Globus pallidus (tissue), 1 donor: Measurements from ENCODE around the gene SLC7A5.
"Not testable (repeated sequence)": the region's sequence is repeated elsewhere in the genome, so short reads cannot be mapped to it uniquely, and the experiment has no call there.

Experiments
- DNase-seq: peaks from one replicate; pipeline ENCODE4 v3.0.0-alpha.2; 2015; ENCODE audit warnings: low spot score

SLC7A5 gene

DNA sequence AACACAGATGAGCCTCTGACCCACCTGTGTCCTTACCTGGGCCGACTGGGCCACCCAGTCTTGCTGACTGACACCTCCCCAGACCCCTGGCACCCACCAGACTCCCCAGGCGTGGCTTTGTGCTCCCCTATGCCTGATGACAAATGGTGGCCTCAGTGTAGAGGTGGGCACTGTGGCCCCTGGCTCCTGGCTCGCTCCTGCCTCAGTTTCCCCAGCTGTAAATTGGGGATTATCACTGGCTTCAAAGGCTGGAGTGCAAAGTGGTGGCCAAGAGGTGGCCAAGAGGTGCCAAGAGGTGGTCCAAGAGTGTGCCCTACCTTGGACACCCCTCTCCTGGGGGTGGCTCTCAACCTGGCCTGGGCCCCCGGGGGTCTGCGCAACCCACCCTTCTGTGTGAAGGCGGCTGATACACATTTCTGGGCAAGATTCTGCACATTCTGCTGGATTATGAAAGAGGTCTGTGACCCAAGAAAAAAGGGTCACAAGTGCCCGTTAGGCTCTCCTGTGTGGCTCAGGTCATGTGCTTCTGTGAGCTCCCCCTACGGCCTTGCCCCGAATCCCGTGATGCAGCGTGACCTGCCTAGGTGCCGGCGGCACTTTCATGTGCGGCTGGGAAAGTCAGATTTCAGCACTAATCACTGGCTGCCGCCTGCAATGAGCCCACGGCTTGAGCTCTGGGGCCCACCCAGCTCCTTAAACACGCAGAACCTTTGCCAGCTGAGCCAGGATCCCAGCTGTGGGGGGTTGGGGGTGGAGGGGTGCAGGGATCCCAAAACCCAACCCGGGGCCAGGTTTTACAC, 7.8 kb downstream of the SLC7A5 start:
- DNase-seq: not testable (repeated sequence)

DNA sequence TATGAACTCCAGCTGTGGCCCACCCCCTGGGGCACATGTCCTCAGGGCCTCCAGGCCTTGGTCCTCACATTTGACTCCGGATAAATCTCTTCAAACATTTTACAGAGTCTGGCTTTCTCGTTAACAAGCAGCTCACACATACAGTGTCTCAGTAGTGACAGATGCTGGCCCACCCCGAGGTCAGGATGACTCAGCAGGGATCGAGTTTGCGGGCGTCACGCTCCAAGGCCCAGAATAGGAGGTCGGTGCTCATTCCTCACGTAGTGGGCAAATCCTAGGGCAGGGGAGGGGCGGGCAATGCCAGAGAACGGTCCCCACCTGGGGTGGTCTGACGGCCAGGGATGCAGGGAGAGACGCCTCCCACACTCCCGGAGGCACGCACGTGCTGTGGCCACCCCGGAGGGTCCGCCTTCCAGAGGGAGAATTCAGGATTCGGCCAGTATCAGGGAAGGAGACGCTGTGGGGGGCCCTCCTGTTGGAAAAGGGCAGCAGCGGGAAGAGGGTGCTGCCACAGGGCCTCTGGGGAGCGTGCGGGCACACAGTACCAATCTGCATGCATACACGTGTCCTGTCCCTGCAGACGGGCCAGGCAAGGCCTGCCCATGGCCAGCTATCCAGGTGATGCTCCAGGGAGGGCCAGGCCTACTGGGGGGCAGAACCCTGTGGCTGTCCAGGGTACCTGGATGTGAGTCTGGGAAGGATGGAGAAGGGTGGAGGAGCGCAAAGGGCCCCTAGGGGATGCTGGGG, 8.6 kb downstream of the SLC7A5 start:
- DNase-seq: no peak

GRCh38 chr16:87858151-87858993, 10.9 kb downstream of the SLC7A5 start:
- peak; percentile 58 for DNase-seq

GRCh38 chr16:87856791-87857228, 12.5 kb downstream of the SLC7A5 start:
- no peak for DNase-seq

GRCh38 chr16:87855852-87856715, 13.2 kb downstream of the SLC7A5 start:
- peak; percentile 48 for DNase-seq

DNA sequence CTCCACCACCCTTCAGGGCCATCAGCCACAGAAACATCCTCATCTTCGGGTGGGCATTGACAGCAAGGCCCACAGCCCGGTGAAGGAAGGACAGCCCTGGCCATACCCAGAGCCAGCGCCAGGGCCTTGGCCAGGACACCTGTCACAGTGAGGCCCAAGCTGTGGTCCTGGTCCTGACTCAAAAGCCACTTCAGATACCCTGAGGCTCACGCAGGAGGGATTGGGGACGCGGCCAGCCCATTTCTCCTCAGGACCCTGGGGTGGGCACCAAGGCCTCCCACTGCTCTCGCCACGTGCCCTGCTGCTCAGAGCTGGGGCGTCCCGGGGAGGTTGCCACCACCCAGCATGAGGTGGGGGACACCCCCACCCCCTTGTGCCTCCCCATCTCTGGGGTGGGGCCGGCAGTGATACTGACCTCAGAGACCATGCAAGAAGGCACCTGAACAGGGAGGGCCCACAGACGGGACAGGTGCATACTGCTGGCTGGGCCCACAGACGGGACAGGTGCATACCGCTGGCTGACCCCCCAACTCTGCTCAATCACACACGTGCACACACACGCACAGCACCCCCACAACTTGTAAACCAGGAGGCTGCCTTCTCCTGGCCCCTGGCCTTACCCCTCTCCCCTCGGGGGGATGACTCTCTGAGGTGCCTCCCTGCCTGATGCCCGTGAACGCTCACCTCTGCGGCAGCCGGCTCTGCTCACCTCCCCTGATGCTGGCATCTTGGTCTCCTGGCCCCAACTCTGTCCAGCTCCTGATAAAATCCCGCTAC, 14.2 kb downstream of the SLC7A5 start:
- DNase-seq: no peak

DNA sequence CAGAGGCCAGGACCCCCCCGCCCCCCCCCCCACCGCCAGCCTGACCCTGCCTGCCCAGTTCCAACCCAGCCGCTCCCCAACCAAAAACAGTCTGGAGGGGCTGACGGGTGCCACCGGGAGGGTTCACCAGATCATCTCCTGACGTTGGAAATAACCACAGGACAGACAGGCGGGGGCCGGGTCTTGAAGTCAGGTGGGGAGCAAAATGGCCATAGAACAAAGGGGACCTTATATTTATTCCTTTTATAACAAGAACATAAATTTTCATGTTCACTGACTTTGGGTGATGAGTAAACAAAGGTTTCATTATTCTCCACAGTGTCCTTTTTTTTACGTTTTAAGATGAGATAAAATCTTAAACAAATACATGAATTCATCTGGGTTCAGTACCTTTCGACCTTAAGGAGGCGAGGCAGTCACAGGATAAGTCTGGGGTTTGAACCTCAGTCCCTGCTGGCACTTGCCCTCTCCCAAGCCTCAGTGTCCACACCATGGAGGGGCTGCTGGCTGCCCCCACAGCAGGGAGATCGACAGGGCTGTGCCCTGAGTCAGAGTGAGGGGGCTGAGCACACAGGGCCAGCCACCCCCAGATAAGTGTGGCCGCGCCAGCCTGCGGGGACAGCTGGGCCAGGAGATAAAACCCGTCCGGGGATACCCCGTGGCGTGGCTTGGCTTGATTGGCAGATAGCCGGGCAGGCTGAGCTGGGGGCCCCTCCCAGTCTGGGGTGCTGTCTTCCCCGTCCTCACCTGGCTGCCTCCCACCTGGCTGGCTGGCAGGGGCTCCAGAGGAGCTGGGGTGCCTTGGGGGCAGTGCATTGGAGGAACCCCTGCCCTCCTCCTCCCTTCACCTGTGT, 15.0 kb downstream of the SLC7A5 start:
- no peak for DNase-seq

- DNase-seq: peak; percentile 83
Observed at GRCh38 chr16:87853411-87854052, 15.8 kb downstream of the SLC7A5 start.

- no peak for DNase-seq
Observed at GRCh38 chr16:87851601-87852000, 17.7 kb downstream of the SLC7A5 start.

DNA sequence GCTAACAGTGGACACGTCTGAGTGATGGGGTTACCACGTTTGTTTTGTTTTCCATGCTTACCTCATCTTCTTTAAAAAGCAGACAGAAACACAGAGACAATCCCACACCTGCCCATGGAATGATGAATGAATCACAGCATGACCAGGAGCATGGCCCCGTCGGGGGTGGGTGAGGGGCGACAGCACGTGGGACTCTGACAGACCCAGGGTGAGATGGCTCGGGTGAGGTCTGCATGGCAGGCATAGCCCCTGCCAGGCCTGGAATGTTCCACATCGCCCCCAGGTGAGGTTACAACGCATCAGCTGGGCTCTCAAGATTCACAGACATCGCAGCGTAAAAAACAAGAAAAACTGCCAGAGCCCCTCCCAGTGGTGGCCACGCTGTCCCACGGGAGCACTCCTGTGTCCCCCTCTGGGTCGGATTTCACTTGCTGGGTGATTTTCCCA, 18.1 kb downstream of the SLC7A5 start:
- no peak for DNase-seq

DNA sequence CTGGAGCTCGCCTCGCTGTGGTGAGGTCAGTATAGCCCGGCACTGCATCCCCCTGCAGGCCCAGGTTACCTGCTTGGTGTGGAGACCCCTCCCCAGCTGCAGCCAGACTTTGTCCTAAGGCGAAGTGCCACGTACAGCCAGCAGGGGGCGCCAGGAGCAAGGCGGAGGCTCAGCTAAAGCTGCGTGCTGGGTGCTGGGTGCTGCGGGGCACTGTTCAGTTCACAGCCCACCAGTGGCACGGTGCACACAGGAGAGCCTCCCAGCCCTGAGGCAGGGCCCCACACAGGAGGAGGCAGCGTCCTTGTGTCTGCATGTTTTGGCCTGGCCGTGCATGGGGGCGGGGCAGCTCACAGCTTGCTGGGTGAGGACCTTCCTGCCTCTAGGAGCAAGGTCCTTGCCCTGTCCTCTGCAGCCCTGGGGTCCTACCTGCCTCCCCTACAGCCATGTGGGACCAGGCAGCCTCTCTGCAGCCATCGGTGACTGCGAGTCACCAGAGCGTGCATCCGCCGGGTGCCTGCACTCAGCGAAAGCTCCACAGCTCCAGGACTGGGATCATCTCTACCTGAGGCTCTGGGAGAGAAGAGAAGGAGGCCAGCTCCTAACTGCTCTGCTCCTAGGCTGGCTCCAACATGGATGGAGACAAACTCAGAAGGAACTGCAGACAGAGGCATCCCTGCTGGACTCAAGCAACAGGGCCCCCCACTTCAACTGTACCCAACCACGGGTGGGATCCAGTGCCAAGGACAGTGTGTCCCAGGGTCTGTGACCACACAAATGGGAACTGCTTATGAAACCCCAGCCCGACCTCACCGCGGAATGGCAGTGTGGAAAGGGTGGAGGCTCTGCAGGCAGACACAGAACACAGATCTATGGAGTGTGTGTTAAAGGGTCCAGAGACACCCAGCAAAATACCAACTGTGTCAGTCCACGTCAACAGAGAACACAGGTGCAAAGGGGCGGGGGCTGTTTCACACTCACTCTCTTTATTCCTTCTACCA, 19.0 kb downstream of the SLC7A5 start:
- no peak for DNase-seq

GRCh38 chr16:87849419-87850008, 19.8 kb downstream of the SLC7A5 start:
- no peak for DNase-seq

- no peak for DNase-seq
Observed at GRCh38 chr16:87848676-87849345, 20.5 kb downstream of the SLC7A5 start.

GRCh38 chr16:87847785-87848675, 21.3 kb downstream of the SLC7A5 start:
- peak; percentile 86 for DNase-seq

DNA sequence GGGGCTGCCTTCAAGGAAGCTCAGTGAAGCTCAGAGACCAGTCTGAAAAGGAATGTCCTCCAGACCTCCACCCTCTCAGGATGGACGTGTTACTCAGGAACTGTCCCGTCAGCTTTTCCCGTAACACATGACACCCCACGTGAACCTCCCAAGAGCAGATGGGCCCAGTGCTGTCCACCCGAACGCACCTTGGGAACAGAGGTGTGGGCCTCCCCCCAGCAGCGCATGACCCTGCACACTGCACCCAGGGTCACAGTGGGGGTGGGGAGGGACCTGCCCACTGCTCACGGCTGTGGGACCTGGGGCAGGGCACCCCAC, 21.9 kb downstream of the SLC7A5 start:
- no peak for DNase-seq
